Inflammatory macrophage treated with lipopolysaccharide for 1 hour (primary cell): ENCODE measurements around the gene LYVE1.
A peak's percentile ranks its signal among the peaks of the same experiment; 100 is the strongest.

ENCODE experiments used
- DNase-seq, 2 donors: peaks; one replicate each; pipeline ENCODE4 v3.0.0-alpha.2; 2020 to 2022

Gene LYVE1

DNA sequence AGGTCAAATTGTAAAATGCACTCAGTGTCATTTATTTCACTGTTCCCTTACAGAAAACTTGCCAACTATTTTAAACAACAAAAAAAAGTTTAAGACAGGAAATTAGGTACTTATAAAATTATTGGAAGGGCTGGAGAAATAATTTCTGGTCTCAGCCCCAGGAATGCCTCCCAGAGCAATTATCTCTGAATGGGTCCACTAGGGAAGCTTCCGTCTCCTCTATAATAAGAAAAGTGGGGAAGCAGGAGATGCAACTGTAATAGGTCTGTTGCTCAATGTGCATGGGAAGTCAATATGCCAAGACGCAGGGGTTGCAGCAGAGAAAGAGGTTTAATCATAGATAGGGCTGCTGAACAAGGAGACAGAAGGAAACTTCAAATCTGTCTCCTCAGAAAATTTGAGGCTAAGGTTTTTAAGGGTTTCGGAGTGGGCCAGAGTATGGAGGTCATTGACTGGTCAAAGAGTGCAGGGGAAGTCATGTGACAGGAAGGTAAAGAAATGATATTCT lies 16.6 kb downstream of the LYVE1 start:
- DNase-seq = no peak

DNA sequence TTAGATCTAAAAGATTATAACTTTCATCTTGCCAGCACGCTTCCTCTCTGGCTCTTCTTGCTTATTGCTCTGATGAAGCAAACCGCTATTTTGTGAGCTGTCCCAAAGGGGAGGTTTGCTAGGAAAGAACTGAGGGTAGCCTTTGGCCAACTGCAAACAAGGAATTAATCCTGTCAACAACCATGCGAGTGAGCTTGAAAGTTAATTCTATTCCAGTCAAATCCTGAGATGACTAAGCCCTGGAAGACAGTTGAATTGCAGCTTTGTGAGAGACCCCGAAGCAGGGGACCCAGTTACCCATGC lies 17.2 kb downstream of the LYVE1 start:
- DNase-seq = no peak

DNA sequence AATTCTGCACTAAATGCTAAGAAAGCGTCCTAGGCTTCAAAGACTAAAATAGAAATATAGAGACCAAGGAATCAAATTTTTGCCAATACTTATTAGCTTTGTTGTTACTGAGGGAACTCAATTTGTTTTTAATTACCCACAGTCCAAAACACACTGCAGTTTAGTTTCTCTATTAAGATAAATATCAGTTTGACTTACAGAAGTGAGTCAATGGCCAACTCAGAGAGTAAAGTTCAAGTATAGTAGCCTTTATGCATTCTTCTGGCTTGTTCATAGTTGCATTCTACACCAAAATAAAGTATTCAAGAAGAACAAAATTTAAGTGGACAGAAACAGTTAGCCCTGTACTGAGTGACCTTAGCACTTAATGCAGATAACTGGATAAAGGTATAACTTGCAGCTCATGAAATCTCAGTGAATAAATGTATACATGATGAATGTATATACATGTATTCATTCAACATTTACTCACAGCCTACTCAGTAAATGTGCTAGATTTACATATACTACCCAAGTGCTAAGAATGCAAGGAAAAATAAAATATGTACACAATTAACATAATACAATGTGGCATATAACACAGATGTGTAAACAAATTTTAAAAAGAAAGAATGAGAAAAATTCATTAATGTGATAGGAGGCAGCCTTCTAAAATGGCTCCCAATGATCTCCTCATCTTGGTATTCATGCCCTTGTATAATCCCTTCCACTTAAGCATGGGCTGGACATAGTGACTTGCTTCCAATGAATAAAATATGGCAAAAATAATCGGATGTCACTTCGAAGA lies 17.8 kb downstream of the LYVE1 start:
- DNase-seq = no peak

DNA sequence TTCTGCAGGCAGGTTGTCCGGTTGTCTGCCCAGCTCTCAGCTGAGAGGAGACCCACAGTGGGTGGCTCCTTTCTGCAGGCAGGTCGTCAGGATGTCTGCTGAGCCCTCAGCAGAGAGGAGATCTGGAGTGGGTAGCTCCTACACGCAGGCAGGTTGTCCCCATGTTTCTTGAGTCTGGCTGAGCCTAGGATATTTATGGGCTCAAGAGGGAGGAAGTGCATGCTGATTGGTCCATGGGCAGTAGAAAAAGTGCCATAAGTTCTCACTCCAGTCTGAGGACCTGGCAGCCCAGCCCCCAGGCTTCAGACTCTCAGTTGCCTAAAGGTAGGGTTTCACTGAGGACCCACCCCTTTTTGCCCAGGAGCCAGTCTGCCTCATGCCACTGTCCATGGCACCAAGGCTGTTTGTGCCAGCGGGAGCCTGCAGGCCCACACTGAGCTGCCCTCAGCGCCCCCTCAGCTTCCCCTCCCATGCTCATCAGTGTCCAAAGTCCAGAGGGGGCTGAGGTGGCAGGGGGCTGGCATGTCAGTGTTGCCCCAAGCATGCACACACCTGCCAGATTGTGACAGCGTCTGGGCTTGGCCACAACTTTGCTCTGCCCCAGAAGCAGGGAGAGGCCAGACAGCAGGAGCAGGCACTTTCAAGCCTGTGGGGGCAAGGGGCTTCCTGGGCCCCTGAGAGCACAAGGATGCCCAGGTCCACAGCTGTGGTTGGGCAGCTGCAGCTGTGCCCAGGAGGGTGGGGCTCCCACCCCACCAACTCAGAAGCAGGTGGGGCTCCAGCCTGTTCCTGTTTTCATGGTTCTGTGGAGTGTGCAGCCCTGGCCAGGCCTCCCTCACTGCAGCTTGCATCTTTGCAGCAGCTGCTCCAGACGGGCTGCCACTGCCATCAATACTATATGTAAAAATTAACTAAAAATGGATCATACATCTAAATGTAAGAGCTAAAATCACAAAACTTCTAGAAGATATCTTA lies 23.7 kb downstream of the LYVE1 start:
- no peak for DNase-seq

GRCh38 chr11:10543782-10544181 lies 24.7 kb downstream of the LYVE1 start:
- no peak for DNase-seq

DNA sequence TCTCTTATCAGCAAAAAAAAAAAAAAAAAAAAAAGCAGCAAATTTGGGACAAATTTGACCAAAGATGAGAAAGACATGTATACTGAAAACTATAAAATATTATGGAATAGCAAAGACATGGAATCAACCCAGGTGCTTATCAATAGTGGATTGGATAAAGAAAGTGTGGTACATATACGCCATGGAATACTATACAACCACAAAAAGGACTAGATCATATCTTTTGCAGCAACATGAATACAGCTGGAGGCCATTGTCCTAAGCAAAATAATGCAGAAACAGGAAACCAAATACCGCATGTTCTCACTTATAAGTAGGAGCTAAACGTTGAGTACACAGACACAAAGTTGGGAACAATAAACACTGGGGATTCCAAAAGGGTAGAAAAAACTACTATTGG lies 25.7 kb downstream of the LYVE1 start:
- no peak for DNase-seq

- DNase-seq = no peak
These were observed 26.9 kb downstream of the LYVE1 start for GRCh38 chr11:10541561-10541930.

DNA sequence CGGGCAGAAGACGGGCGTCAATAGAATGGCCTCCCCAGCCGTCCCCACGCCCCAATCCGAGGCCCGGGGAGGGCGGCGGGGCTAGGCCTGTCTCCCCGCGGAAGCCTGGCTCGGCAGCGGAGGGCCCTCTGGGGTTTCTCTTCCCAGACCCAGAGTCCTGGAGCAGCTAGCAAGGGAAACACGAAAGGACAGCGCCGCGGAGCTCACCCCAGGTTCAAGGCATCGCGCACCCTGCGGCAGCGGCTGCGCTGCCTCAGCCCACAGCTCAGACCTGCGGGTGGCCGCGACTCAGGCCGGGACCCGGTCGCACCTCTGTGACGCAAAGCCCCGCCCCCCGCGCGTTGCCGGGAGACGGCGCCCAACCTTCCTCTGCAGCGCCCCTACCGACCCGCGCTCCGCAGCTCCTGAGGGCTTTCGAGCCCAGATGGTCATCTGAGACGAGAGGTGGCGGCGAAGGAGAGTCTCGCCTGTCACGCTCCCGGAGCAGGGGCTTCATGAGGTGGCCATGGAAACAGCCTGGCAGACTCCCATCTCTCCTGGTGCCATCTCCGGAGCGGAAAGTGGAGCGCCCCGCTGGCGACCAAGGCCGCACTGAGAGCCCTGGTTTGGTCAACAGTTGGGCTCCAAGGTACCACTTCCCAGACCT lies 27.4 kb downstream of the LYVE1 start, which contains the start of gene RNF141:
Gene RNF141, minus strand, starts transcription at position 273 of the 646 bp plus-strand sequence. CDS start 7,029 bp downstream, outside the sequence.
- DNase-seq = peak; percentile 84 to 97

DNA sequence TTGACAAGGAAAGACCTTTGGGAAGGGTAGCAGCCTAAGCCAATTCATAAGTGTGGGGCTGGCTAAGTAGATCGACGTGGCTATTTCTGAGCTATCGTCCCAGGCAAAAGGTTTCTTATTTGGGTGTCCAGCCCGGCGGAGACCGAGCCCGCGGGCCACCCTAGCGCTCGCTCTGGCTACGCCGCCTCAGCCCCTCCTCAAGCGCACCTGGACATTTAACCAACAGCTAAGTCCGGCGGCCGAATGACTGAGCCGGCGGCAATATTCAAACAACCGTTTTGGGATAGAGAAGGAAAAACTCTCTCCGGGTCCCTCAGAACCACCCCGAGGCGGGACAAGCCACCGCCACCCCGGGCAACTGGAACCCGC lies 27.9 kb downstream of the LYVE1 start:
- no peak for DNase-seq

DNA sequence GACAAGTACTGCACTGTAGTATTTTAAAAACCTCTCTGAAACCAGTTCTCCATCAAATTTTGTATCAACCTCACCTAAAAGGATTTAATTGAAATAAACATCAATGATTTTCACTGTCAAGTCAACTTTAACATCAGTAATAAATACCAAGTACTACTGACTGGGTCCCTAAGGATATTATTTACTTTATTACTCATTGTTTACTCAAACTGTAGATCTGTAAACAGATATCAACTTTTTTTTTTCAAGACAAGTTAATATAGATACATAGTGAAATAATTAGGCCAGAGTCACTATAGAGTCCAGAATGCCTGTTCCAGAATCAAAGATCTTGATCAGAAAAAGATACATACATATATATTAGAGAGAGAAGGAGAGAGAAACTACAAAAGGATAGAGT lies 29.1 kb downstream of the LYVE1 start:
- no peak for DNase-seq

- DNase-seq = peak in 1 of 2 donors; percentile 21
These were observed 29.5 kb downstream of the LYVE1 start for GRCh38 chr11:10538924-10539323.

- no peak for DNase-seq
These were observed 30.9 kb downstream of the LYVE1 start for GRCh38 chr11:10537600-10537999.

DNA sequence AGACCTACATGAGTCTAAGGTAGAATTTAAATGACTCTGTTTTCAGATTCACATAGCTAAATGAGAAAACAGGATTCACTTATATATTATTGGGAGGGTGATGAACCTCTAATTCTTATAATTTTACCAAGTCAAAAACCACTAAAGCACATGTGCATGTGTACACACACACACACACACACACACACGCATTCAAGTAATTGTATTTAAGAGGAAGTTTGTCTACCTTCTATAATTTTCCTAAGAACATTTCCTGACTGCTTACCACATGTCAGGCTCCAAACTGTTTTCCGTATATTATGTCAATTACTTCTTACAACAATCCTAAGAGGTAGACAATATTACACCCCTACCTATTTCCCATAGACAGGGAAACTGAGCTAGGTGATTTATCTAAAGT lies 34.1 kb downstream of the LYVE1 start:
- no peak for DNase-seq

GRCh38 chr11:10533323-10533722 lies 35.1 kb downstream of the LYVE1 start:
- no peak for DNase-seq

DNA sequence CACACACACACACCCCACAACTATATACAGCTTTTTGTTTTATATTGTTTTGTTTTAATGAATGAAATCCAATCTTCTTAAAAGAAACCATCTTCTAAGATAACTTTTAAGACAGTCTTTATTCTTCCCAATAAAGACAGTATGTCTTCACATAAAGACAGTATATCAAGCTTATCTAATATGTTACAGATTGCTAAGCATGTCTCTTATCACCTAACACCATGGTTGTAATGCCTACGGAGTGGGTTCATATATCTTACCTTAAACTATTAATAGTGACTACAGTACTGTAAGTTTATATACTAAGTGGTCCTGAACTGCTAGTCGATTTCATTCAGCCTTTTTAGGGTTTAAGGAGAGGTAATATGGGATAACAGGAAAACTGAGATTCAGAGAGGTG lies 35.9 kb downstream of the LYVE1 start:
- no peak for DNase-seq

DNA sequence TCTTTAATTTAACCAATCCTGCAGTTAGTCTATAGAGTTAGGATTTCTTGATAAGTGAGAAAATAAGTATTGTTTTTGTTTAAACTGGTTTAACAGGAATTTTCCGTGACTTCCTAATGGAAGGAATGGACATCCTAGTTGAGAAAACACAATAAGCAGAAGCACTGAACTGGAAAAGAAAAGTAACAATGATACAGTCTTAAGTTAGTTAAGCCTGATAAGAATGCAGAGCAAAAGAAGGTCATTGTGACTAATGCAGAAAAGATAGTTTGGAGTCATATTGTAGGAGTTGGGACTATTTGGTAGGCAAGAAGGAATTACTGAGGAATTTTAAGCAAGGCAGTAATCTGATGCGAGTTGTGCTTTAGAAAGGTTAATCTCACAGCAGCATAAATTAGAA lies 39.2 kb downstream of the LYVE1 start:
- no peak for DNase-seq

DNA sequence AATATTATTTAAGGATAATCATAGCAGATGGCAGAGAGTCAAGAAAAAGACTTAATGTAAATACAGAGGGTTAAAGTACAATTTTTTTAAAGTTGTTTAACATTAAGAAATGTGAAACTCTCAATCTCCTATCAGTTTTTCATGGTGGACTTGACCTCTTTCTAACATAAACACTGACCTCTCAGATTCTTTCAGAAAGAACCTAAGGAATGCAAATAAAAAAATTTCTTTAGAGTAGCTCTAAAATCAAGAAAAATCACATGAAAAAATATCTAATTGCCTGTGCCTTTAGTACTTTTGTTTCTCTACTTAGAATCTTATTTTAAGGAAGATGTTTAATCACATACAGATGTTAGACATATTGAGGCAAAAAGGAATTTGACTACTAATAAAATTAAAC lies 40.3 kb downstream of the LYVE1 start:
- no peak for DNase-seq

- no peak for DNase-seq
These were observed 41.2 kb downstream of the LYVE1 start for GRCh38 chr11:10526974-10527918.

GRCh38 chr11:10524471-10524870 lies 44.0 kb downstream of the LYVE1 start:
- no peak for DNase-seq

DNA sequence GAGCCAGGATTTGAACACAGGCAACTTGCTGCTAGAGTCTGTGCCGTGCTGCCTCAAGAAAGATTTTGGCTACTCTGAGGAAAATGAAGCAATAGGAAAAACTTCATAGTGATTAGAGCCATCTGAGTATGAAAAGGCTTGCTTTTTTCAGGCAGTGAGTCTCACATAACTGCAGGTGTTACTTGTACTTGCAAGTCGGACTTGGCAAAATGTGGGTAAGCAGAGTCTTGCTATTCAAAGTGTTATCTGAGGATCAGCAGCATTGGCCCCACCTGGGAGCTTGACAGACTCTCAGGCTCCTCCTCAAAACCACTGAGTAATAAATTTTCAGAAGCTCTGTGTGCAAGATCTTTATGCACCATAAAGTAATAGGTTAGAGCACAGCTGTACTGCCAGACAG lies 45.5 kb downstream of the LYVE1 start:
- no peak for DNase-seq

GRCh38 chr11:10522276-10522675 lies 46.2 kb downstream of the LYVE1 start:
- no peak for DNase-seq

DNA sequence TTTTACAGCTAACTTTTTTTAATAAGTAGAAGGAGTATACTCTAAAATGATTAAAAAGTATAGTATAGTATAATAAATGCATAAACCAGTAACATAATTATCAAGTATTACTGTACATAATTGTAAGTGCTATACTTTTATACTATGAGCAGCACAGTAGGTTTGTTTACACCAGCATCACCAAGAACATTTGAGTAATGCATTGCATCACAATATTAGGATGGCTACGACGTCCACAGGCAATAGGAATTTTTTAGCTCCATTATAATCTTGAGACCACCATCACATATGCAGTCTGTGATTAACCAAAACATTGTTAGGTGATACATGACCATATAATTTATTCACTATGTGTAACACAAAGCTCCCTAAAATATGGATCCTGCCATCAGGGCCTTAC lies 47.9 kb downstream of the LYVE1 start:
- DNase-seq = no peak
